ENCODE data around the gene RALGAPA1.
A peak's percentile ranks its signal among the peaks of the same experiment; 100 is the strongest.

DNA sequence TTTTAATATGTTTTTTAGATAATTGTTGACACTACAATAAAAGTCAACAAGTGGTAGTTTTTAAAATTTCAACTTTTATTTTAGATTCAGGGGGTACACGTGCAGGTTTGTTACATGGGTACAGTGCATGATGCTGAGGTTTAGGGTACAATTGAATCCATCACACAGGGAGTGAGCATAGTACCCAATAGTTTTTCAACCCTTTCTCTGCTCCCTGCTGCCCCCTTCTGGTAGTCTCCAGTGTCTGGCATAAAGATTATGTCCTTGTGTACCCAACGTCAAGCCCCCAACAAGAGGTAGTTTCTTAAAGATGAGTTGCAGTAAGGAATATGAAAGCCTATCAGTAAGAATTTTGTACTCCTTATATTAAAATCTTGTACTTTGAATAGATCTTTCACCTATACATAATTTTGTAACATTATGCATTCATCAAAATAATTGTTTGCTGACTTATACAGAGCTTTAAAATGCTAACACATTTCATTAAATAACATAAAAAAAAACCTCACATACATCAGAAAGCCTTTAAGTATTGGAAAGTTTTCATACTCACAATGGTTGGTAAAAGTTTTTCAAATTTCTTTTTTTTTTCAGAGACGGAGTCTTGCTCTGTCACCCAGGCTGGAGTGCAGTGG lies 5.4 kb upstream of the RALGAPA1 start:
- TF ChIP-seq, protein P1, sequence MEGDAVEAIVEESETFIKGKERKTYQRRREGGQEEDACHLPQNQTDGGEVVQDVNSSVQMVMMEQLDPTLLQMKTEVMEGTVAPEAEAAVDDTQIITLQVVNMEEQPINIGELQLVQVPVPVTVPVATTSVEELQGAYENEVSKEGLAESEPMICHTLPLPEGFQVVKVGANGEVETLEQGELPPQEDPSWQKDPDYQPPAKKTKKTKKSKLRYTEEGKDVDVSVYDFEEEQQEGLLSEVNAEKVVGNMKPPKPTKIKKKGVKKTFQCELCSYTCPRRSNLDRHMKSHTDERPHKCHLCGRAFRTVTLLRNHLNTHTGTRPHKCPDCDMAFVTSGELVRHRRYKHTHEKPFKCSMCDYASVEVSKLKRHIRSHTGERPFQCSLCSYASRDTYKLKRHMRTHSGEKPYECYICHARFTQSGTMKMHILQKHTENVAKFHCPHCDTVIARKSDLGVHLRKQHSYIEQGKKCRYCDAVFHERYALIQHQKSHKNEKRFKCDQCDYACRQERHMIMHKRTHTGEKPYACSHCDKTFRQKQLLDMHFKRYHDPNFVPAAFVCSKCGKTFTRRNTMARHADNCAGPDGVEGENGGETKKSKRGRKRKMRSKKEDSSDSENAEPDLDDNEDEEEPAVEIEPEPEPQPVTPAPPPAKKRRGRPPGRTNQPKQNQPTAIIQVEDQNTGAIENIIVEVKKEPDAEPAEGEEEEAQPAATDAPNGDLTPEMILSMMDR (IDR thresholded peaks at IDR 0.05) = peak in 4 of 7 experiments; percentile 39 to 59 (median 52)
- no peak for TF ChIP-seq POLR2A (IDR thresholded peaks at IDR 0.05)
- no peak for TF ChIP-seq POLR2AphosphoS5 (IDR thresholded peaks at IDR 0.05)
- TF ChIP-seq EP300 (IDR thresholded peaks at IDR 0.05) = no peak

Data from stomach (tissue), 4 donors.